ENCODE data around the gene ENDOG. TPM values are rescaled to one million over a fixed set of nuclear protein-coding genes. Genes with fewer than 3 reads are reported as not detected.
"Not testable (repeated sequence)": the region's sequence is repeated elsewhere in the genome, so short reads cannot be mapped to it uniquely, and the experiment has no call there.

ENDOG gene
- total RNA-seq, 1 donor from 2014 or later = 21.6 TPM

GRCh38 chr9:128825923-128826700 is 7.8 kb downstream of the ENDOG start:
- FAIRE-seq (no peak), DNase-seq (ENCODE audit: low spot score in 2 of 2) (no peak)

- FAIRE-seq = no peak
- DNase-seq (ENCODE audit: low spot score in 2 of 2) = no peak
Observed at GRCh38 chr9:128828267-128828666, 10.0 kb downstream of the ENDOG start.

- FAIRE-seq = no peak
- no peak for DNase-seq (ENCODE audit: low spot score in 2 of 2)
Observed at GRCh38 chr9:128828719-128829452, 10.6 kb downstream of the ENDOG start.

GRCh38 chr9:128829477-128830251 is 11.4 kb downstream of the ENDOG start, which contains the start of gene SPOUT1:
Gene SPOUT1, minus strand, starts transcription at chr9:128829794. Its CDS starts 14 bp downstream, at chr9:128829780.
- DNase-seq (ENCODE audit: low spot score in 2 of 2) = peak; percentile 95 to 99
- FAIRE-seq = no peak

GRCh38 chr9:128833696-128834095 is 15.4 kb downstream of the ENDOG start:
- FAIRE-seq (no peak), DNase-seq (ENCODE audit: low spot score in 2 of 2) (no peak)

GRCh38 chr9:128835246-128836210 is 17.2 kb downstream of the ENDOG start:
- FAIRE-seq (no peak), DNase-seq (ENCODE audit: low spot score in 2 of 2) (no peak)

- no peak for DNase-seq (ENCODE audit: low spot score in 2 of 2)
- FAIRE-seq = no peak
Observed at GRCh38 chr9:128836509-128837145, 18.3 kb downstream of the ENDOG start.

GRCh38 chr9:128838338-128838737 is 20.0 kb downstream of the ENDOG start:
- FAIRE-seq (no peak), DNase-seq (ENCODE audit: low spot score in 2 of 2) (no peak)

GRCh38 chr9:128840524-128840923 is 22.2 kb downstream of the ENDOG start:
- FAIRE-seq (no peak), DNase-seq (ENCODE audit: low spot score in 2 of 2) (no peak)

- FAIRE-seq = no peak
- DNase-seq (ENCODE audit: low spot score in 2 of 2) = no peak
Observed at GRCh38 chr9:128841694-128842492, 23.6 kb downstream of the ENDOG start.

GRCh38 chr9:128843171-128843570 is 24.9 kb downstream of the ENDOG start:
- FAIRE-seq; DNase-seq (ENCODE audit: low spot score in 2 of 2): not testable (repeated sequence)

GRCh38 chr9:128845186-128845931 is 27.1 kb downstream of the ENDOG start:
- FAIRE-seq (no peak), DNase-seq (ENCODE audit: low spot score in 2 of 2) (no peak)

GRCh38 chr9:128846680-128847030 is 28.4 kb downstream of the ENDOG start:
- no peak for FAIRE-seq
- DNase-seq (ENCODE audit: low spot score in 2 of 2) = no peak

- DNase-seq (ENCODE audit: low spot score in 2 of 2) (no peak), FAIRE-seq (no peak)
Observed at GRCh38 chr9:128847803-128848202, 29.5 kb downstream of the ENDOG start.

- FAIRE-seq; DNase-seq (ENCODE audit: low spot score in 2 of 2): not testable (repeated sequence)
Observed at GRCh38 chr9:128851024-128851423, 32.7 kb downstream of the ENDOG start.

GRCh38 chr9:128851779-128852600 is 33.7 kb downstream of the ENDOG start:
- not testable (repeated sequence) for DNase-seq (ENCODE audit: low spot score in 2 of 2)
- FAIRE-seq = peak; percentile 96

- not testable (repeated sequence) for DNase-seq (ENCODE audit: low spot score in 2 of 2); FAIRE-seq
Observed at GRCh38 chr9:128852646-128853045, 34.3 kb downstream of the ENDOG start.
